Measurements from ENCODE around the gene LIPC. TPM values are rescaled to one million over a fixed set of nuclear protein-coding genes. Genes with fewer than 3 reads are reported as not detected.

Gene LIPC
- polyA plus RNA-seq, 1 experiment = 0.31 TPM

DNA sequence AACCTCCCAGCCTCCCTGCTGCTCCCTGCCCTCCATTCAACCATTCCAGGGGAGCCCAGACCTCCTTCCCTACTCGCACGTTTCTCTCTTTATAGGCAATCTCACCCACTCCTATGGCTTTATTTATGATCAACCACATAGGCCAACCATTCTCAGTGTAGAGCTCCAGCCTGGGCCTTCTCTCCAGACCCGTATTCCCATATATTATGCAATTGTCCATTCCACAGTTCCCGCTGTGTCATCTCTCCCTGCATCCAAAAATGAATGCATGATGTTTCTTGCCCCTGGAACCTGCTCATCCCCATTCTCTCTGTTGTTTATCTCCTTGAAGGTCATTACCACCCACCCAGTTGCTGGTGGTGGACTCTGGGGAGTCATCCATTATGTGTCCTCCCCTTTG lies 140.7 kb downstream of the LIPC start:
- TF ChIP-seq CTCF (IDR thresholded peaks at IDR 0.05; ENCODE audit: insufficient read depth, low read depth, low read length) = no peak

GRCh38 chr15:58573270-58573669 lies 141.5 kb downstream of the LIPC start:
- H3K27me3 ChIP-seq (ENCODE audit: control insufficient read depth, insufficient read depth, low read length) = no peaks in the 10 kb centered on the region; the same call in 1 of the 2 replicates

More for the DNA sequence above, 140.7 kb downstream of the LIPC start:
- ChIA-PET POLR2A (no interaction called here), CTCF (interaction anchor here (3.1 kb wide), 1 partner anchor 10 kb away, joined by 9 read pairs; no protein-coding TSS in a partner anchor)
- Histone ChIP-seq H3K4me3 (ENCODE audit: low read depth, low read length) (no peak overlapping the region), H3K27me3 (ENCODE audit: control insufficient read depth, insufficient read depth, low read length) (no peaks in the 10 kb centered on the region; the same call in 1 of the 2 replicates), H3K36me3 (ENCODE audit: control insufficient read depth, insufficient read depth, low read length) (no peaks in the 10 kb centered on the region)
- DNase-seq (ENCODE audit: low read depth) = no peak

GRCh38 chr15:58574631-58575030 lies 142.8 kb downstream of the LIPC start:
- TF ChIP-seq CTCF (IDR thresholded peaks at IDR 0.05; ENCODE audit: insufficient read depth, low read depth, low read length) = no peak
- ChIA-PET CTCF (interaction anchor here (3.1 kb wide), 1 partner anchor 12 kb away, joined by 9 read pairs; no protein-coding TSS in a partner anchor), POLR2A (no interaction called here)
- DNase-seq (ENCODE audit: low read depth) = no peak
- Histone ChIP-seq H3K36me3 (ENCODE audit: control insufficient read depth, insufficient read depth, low read length) (no peaks in the 10 kb centered on the region), H3K27me3 (ENCODE audit: control insufficient read depth, insufficient read depth, low read length) (no peaks in the 10 kb centered on the region; the same call in 1 of the 2 replicates), H3K4me3 (ENCODE audit: low read depth, low read length) (no peak overlapping the region)

More at GRCh38 chr15:58573270-58573669, 141.5 kb downstream of the LIPC start:
- POLR2A ChIA-PET = no interaction called here
- TF ChIP-seq CTCF (IDR thresholded peaks at IDR 0.05; ENCODE audit: insufficient read depth, low read depth, low read length) = no peak
- Histone ChIP-seq H3K4me3 (ENCODE audit: low read depth, low read length) (no peak overlapping the region), H3K36me3 (ENCODE audit: control insufficient read depth, insufficient read depth, low read length) (no peaks in the 10 kb centered on the region)
- DNase-seq (ENCODE audit: low read depth) = no peak
- CTCF ChIA-PET = interaction anchor here (0.6 to 3.1 kb wide), 2 partner anchors 11 to 298 kb away, joined by 3 to 9 read pairs; no protein-coding TSS in a partner anchor

- Histone ChIP-seq H3K4me3 (ENCODE audit: low read depth, low read length) (no peak overlapping the region), H3K36me3 (ENCODE audit: control insufficient read depth, insufficient read depth, low read length) (no peaks in the 10 kb centered on the region), H3K27me3 (ENCODE audit: control insufficient read depth, insufficient read depth, low read length) (no peaks in the 10 kb centered on the region)
- ChIA-PET CTCF (interaction anchor here (3.1 kb wide), 1 partner anchor 13 kb away, joined by 9 read pairs; no protein-coding TSS in a partner anchor), POLR2A (no interaction called here)
- TF ChIP-seq CTCF (IDR thresholded peaks at IDR 0.05; ENCODE audit: insufficient read depth, low read depth, low read length) = no peak
- DNase-seq (ENCODE audit: low read depth) = no peak
These were observed 143.4 kb downstream of the LIPC start for GRCh38 chr15:58575045-58575786.

DNA sequence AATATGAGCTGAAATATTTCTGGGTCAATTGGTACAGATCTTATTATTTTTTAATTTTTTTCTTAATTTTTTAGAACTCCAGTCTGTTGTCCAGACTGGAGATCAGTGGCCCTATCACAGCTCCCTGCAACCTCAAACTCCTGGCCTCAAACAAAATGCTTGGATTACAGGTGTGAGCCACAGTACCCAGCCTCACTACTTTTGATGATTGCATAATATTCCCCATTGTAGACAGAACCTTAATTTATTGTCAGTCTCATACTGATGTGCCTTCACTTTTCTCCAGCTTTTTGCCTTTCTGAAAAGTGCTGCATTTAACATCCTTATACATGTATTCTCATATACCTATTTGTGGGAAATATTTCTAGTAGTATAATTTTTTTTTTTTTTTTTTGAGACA lies 144.9 kb downstream of the LIPC start:
- Histone ChIP-seq H3K27me3 (ENCODE audit: control insufficient read depth, insufficient read depth, low read length) (no peaks in the 10 kb centered on the region), H3K36me3 (ENCODE audit: control insufficient read depth, insufficient read depth, low read length) (no peaks in the 10 kb centered on the region), H3K4me3 (ENCODE audit: low read depth, low read length) (no peak overlapping the region)
- no peak for DNase-seq (ENCODE audit: low read depth)
- ChIA-PET POLR2A (no interaction called here), CTCF (no interaction called here)
- no peak for TF ChIP-seq CTCF (IDR thresholded peaks at IDR 0.05; ENCODE audit: insufficient read depth, low read depth, low read length)

Data from BJ (cell line).